ENCODE data around the gene DPP8. TPM values are rescaled to one million over a fixed set of nuclear protein-coding genes. Genes with fewer than 3 reads are reported as not detected.

Gene DPP8
- total RNA-seq, 4 donors from 2014 or later = 33.6 to 48.6 (median 40.0) TPM

GRCh38 chr15:65410972-65411371 lies 106.5 kb downstream of the DPP8 start:
- 86% methylated on average over 3 of the region's 10 CpGs for WGBS
- Histone ChIP-seq H3K27ac (replicated peaks in 1 of 4) (no peak overlapping the region), H3K36me3 (no peaks in the 10 kb centered on the region), H3K4me1 (peaks cover 0 to 8% (median 0%) of the 10 kb centered on the region in 4 donors), H3K27me3 (peaks cover 0 to 29% (median 0%) of the 10 kb centered on the region in 4 donors), H3K4me3 (no peak overlapping the region), H3K9me3 (no peaks in the 10 kb centered on the region)
- no peak for TF ChIP-seq POLR2AphosphoS5 (IDR thresholded peaks at IDR 0.05)
- TF ChIP-seq, protein P1, sequence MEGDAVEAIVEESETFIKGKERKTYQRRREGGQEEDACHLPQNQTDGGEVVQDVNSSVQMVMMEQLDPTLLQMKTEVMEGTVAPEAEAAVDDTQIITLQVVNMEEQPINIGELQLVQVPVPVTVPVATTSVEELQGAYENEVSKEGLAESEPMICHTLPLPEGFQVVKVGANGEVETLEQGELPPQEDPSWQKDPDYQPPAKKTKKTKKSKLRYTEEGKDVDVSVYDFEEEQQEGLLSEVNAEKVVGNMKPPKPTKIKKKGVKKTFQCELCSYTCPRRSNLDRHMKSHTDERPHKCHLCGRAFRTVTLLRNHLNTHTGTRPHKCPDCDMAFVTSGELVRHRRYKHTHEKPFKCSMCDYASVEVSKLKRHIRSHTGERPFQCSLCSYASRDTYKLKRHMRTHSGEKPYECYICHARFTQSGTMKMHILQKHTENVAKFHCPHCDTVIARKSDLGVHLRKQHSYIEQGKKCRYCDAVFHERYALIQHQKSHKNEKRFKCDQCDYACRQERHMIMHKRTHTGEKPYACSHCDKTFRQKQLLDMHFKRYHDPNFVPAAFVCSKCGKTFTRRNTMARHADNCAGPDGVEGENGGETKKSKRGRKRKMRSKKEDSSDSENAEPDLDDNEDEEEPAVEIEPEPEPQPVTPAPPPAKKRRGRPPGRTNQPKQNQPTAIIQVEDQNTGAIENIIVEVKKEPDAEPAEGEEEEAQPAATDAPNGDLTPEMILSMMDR (IDR thresholded peaks at IDR 0.05) = no peak
- no peak for TF ChIP-seq POLR2A (IDR thresholded peaks at IDR 0.05; ENCODE audit: low read depth)
- no peak for TF ChIP-seq EP300 (IDR thresholded peaks at IDR 0.05)
- intact Hi-C loops (cut with DNase I) = no loop called here
- DNase-seq (ENCODE audit: extremely low spot score) = no peak

- TF ChIP-seq POLR2AphosphoS5 (IDR thresholded peaks at IDR 0.05) (no peak), EP300 (IDR thresholded peaks at IDR 0.05) (no peak), POLR2A (IDR thresholded peaks at IDR 0.05; ENCODE audit: low read depth) (no peak)
- TF ChIP-seq, protein P1 (IDR thresholded peaks at IDR 0.05) = no peak
- peaks cover 0 to 21% (median 0%) of the 10 kb centered on the region in 4 donors for H3K27me3 ChIP-seq
- peaks cover 0 to 2% (median 0%) of the 10 kb centered on the region in 4 donors for H3K4me1 ChIP-seq
- H3K9me3 ChIP-seq = no peaks in the 10 kb centered on the region
- no peaks in the 10 kb centered on the region for H3K36me3 ChIP-seq
- intact Hi-C loops (cut with DNase I) = no loop called here
- no peak for DNase-seq (ENCODE audit: extremely low spot score)
- no peak overlapping the region for H3K27ac ChIP-seq (replicated peaks in 1 of 4)
- WGBS = 88% methylated on average over 11 of the region's 11 CpGs
- no peak overlapping the region for H3K4me3 ChIP-seq
Observed at GRCh38 chr15:65410036-65410435, 107.5 kb downstream of the DPP8 start.

GRCh38 chr15:65409036-65409631 lies 108.4 kb downstream of the DPP8 start:
- intact Hi-C loops (cut with DNase I) = no loop called here
- Histone ChIP-seq H3K9me3 (no peaks in the 10 kb centered on the region), H3K4me3 (no peak overlapping the region), H3K4me1 (no peaks in the 10 kb centered on the region), H3K36me3 (no peaks in the 10 kb centered on the region), H3K27me3 (peaks cover 0 to 12% (median 0%) of the 10 kb centered on the region in 4 donors), H3K27ac (replicated peaks in 1 of 4) (no peak overlapping the region)
- TF ChIP-seq, protein P1 (IDR thresholded peaks at IDR 0.05) = no peak
- TF ChIP-seq EP300 (IDR thresholded peaks at IDR 0.05) (no peak), POLR2AphosphoS5 (IDR thresholded peaks at IDR 0.05) (no peak), POLR2A (IDR thresholded peaks at IDR 0.05; ENCODE audit: low read depth) (no peak)
- WGBS = 74% methylated on average over 7 of the region's 7 CpGs
- no peak for DNase-seq (ENCODE audit: extremely low spot score)

DNA sequence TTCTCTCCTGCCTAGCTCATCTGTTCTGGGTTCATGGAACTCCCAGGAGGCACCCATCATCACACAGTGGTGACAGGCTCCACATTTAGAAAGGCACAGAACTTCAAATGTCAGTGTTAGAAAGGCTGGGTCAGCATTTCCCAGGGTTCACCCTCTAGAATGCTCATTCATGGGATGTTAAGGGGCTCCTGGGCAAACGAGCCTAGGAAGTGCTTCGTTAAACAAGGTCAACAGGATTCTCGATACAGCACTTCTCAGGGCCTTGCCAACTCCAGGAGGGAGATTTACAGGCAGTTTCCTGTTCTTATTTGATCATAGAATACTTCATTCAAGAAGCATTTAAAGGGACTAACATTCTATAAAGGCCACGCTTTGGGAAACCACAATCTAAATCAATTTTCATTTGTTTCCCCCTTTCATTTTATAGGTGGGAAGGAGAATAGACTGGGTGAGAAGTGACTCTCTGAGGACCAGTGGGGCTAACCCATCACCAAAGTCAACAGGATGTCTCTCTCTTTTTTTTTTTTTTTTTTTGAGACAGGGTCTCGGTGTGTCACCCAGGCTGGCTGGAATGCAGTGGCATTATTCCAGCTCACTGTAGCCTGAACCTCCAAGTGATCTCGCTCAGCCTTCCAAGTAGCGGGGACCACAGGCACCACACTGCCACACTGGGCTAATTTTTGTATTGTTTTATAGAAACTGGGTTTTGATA lies 109.0 kb downstream of the DPP8 start:
- no peak for DNase-seq (ENCODE audit: extremely low spot score)
- TF ChIP-seq EP300 (IDR thresholded peaks at IDR 0.05) (no peak), POLR2A (IDR thresholded peaks at IDR 0.05; ENCODE audit: low read depth) (no peak), POLR2AphosphoS5 (IDR thresholded peaks at IDR 0.05) (no peak)
- TF ChIP-seq, protein P1 (IDR thresholded peaks at IDR 0.05) = no peak
- intact Hi-C loops (cut with DNase I) = no loop called here
- no peaks in the 10 kb centered on the region for H3K36me3 ChIP-seq
- no peaks in the 10 kb centered on the region for H3K4me1 ChIP-seq
- peaks cover 0 to 12% (median 0%) of the 10 kb centered on the region in 4 donors for H3K27me3 ChIP-seq
- no peaks in the 10 kb centered on the region for H3K9me3 ChIP-seq
- H3K27ac ChIP-seq (replicated peaks in 1 of 4) = no peak overlapping the region
- H3K4me3 ChIP-seq = no peak overlapping the region
- WGBS = 64% methylated on average over 7 of the region's 7 CpGs

Measured in esophagus muscularis mucosa (tissue), 4 donors.